Measurements from ENCODE around the gene AOC2.

Gene AOC2

GRCh38 chr17:42817866-42818265, 26.5 kb upstream of the AOC2 start:
- no peak for TF ChIP-seq CTCF (IDR thresholded peaks at IDR 0.05; ENCODE audit: control insufficient read depth, extremely low read depth, insufficient read depth)
- no peak overlapping the region for H3K4me3 ChIP-seq (ENCODE audit: low read depth, low read length)
- no peak for DNase-seq (ENCODE audit: low read depth)

- H3K4me3 ChIP-seq (ENCODE audit: low read depth, low read length) = no peak overlapping the region
- TF ChIP-seq CTCF (IDR thresholded peaks at IDR 0.05; ENCODE audit: control insufficient read depth, extremely low read depth, insufficient read depth) = no peak
- no peak for DNase-seq (ENCODE audit: low read depth)
Observed at GRCh38 chr17:42818379-42818778, 26.0 kb upstream of the AOC2 start.

GRCh38 chr17:42819939-42820535, 24.3 kb upstream of the AOC2 start:
- no peak for DNase-seq (ENCODE audit: low read depth)
- no peak overlapping the region for H3K4me3 ChIP-seq (ENCODE audit: low read depth, low read length)
- TF ChIP-seq CTCF (IDR thresholded peaks at IDR 0.05; ENCODE audit: control insufficient read depth, extremely low read depth, insufficient read depth) = peak; percentile 59

- no peak for DNase-seq (ENCODE audit: low read depth)
- H3K4me3 ChIP-seq (ENCODE audit: low read depth, low read length) = no peak overlapping the region
- no peak for TF ChIP-seq CTCF (IDR thresholded peaks at IDR 0.05; ENCODE audit: control insufficient read depth, extremely low read depth, insufficient read depth)
Observed at GRCh38 chr17:42821176-42821575, 23.2 kb upstream of the AOC2 start.

- DNase-seq (ENCODE audit: low read depth) = no peak
- no peak for TF ChIP-seq CTCF (IDR thresholded peaks at IDR 0.05; ENCODE audit: control insufficient read depth, extremely low read depth, insufficient read depth)
- no peak overlapping the region for H3K4me3 ChIP-seq (ENCODE audit: low read depth, low read length)
Observed at GRCh38 chr17:42827472-42827871, 16.9 kb upstream of the AOC2 start.

- no peak for DNase-seq (ENCODE audit: low read depth)
- H3K4me3 ChIP-seq (ENCODE audit: low read depth, low read length) = no peak overlapping the region
- TF ChIP-seq CTCF (IDR thresholded peaks at IDR 0.05; ENCODE audit: control insufficient read depth, extremely low read depth, insufficient read depth) = no peak
Observed at GRCh38 chr17:42830971-42831370, 13.4 kb upstream of the AOC2 start.

GRCh38 chr17:42832213-42832933, 12.0 kb upstream of the AOC2 start:
- no peak for TF ChIP-seq CTCF (IDR thresholded peaks at IDR 0.05; ENCODE audit: control insufficient read depth, extremely low read depth, insufficient read depth)
- DNase-seq (ENCODE audit: low read depth) = no peak
- H3K4me3 ChIP-seq (ENCODE audit: low read depth, low read length) = peak overlapping the region; percentile 74
